SKM-1 (cell line): ENCODE data around the gene FAM72D.
"Not testable (repeated sequence)": the region's sequence is repeated elsewhere in the genome, so short reads cannot be mapped to it uniquely, and the experiment has no call there.

Experiments
- DNase-seq: peaks from one replicate; lab custom pipeline; 2025; ENCODE audit not compliant: unreplicated experiment; lab: John Stamatoyannopoulos, UW

FAM72D gene

DNA sequence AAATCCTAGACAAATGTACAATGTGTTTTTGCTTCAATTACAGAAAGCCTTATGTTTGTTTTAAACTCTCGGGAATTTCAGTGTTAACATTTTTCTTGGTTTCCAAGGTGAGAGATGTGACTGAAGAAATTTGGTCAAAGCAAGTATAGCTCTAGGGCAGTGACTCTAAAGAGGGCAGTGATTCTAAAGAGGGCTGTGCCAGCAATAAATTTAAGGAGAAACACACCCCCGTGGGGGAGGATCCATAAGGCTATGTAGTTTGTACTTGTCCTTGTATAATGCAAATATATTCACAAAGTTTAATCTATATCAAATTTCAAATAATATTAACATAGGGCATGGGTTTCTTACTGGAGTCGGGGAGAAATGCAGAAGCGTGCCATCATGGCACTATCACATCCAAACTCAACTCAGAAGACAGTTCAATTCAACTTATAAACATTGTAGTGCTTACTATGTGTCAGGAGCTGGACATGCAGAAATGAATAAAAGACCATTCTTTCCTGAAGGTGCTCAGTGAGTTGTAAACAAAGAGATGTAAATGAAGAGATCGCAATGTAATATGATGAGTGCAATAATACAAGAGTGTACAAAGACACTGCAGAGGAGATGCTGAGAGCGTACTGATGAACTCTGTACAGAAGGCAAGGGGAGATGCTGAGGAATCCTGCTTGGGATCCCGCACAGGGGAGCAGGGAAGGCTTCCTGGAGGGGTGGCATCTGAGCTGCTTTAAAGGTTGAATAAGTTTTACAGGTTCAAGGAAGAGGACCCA lies 13.1 kb upstream of the FAM72D start:
- DNase-seq: not testable (repeated sequence)

DNA sequence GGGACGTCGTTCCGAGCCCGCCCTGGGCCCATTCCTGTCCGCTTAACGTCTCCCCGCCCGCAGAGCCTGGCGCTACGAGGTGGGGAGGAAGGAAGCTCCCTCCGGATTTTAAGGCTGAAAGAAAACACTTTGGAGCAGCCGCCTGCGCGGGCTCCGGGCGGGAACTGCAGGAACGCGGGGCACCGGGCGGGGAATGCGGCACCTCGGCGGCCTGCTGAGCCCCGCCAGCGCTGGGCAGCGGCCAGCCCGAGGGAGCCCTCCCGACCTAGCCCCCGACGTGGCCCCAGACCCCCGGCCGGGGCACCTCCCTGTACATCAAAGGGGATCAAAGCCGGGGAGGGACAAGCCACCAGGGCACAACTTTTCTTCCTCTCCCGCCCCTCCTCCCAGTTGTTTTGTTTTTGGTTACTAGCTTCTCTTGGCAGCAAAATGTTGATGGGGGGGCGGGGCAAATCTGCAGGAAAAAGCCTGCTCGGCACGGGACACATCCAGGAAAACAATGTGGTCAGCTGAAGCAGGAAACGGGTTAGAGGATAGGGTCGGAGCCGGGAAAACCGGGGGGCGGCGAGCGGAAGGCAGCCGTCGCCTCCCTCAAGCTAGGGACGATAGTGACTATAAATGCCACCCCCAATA lies 2.1 kb upstream of the FAM72D start:
- not testable (repeated sequence) for DNase-seq

DNA sequence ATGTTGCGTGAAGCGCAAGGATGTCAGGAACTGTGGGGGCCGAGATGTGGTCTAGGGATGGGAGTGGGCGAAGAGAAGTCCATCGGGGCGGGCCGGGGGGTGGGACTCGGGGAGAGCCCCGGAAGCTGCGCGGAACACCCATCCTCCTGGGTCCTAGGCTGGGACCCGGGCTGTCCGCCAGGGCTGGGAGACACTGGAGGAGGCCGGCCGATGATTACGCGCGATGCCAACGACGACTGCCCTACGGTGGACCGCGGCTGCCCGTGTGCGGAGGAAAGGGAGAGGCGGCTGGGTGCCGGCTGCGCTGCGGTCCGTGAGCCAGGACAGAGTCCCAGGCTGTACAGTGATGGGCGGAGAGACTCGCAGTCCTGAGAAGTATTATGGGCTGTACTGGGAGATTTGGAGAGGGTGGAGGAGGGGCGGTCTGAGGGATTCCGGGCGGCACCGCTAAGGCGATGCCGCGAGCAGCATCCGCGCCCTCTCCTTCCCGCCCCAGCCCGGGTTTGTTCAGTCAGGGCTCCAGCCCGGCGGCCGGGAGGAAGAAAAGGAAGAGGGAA lies 1.0 kb upstream of the FAM72D start:
- DNase-seq: not testable (repeated sequence)

DNA sequence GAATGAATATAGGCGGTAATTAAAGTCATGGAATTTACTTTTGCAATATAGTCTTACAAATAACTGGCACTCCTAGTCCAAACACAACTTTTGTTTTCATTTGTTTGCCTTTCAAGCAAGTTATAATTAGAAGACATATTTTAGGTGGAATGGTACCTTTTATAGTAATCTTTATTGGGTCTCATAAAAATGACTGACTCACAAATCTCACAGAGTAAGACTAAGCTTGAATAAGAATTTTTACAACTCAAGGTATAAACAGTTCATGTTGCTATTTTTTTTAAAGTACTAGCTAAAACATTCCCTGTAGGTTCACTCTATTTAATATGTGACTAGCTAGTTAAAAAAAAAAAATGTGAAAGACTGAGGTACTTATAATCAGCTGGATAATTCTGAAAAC lies 6.0 kb downstream of the FAM72D start:
- not testable (repeated sequence) for DNase-seq

DNA sequence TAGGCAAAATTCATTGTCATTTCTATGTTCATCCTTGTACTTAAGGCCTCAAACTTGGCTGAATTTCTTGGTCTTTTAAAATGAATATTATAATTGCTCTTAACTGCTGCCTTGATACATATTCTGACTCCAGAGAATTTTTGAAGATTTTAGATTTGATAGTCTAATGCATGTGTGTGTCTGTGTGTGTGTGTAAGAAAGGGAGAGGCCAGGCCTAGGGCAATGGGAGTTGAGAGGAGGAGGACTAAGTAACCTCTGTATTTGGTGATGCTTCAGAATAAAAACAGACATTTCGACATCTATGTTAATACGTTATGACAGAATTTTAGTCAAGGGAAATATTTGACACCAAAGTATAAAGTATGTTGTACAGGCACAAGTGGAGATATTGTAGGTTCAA lies 7.5 kb downstream of the FAM72D start:
- not testable (repeated sequence) for DNase-seq

DNA sequence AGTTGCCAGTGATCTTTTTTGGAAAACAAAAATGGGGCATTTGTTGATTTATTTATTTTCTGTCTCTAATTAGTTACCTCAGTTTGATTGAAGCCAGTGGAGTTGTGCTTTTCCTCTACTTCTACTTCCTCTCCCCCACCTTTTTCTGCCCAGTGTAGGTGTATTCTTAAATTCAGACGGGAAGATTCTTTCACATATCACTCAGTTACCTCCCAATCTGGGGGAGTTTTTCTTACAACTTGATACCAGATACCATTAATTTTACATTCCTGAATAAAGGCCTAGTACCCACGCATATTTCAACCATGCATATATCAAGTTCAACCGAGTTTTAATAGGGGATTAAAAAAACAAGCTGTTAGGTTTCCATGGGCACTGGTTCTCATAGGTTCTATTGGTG lies 15.9 kb downstream of the FAM72D start:
- DNase-seq: not testable (repeated sequence)

DNA sequence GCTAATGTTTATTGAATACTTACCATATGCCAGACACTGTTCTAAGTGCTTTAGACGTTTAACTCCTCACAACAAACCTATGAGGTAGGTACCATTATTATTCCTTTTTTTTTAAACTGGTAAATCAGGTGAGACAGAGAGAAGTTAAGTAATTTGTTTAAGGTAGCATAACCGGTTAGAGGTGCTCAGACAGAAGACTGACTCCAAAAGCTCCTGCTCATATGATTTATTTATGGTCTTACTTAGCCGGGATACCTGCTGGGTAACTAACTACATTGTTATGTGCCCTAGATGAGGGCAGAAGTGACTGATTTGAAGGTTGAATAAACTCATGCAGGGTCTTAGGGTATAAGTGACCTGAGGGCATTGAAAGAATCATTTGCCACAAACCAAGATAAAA lies 16.9 kb downstream of the FAM72D start:
- not testable (repeated sequence) for DNase-seq

DNA sequence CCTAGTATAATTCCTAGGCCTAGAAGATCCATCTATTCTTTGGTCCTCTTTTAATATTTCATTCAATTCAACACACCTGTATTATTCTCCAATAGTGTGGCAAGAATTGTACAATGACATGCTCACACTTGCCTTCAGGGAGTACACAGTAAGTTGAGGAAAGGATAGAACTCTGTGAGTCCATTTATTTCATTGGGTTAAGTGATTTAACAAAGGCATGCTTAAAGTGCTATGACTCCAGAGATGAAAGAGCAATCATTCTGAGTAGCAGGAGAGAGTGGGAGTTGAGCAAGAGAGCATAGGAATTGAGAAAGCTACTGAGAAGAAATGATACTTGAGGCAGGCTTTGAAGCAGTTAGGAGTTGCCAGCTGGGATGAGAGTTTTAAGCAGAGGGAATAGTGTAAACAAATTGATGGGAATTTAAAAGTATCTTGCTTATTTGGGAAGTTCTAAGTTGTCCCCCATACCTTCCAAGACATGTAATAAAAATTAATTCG lies 18.8 kb downstream of the FAM72D start:
- not testable (repeated sequence) for DNase-seq

DNA sequence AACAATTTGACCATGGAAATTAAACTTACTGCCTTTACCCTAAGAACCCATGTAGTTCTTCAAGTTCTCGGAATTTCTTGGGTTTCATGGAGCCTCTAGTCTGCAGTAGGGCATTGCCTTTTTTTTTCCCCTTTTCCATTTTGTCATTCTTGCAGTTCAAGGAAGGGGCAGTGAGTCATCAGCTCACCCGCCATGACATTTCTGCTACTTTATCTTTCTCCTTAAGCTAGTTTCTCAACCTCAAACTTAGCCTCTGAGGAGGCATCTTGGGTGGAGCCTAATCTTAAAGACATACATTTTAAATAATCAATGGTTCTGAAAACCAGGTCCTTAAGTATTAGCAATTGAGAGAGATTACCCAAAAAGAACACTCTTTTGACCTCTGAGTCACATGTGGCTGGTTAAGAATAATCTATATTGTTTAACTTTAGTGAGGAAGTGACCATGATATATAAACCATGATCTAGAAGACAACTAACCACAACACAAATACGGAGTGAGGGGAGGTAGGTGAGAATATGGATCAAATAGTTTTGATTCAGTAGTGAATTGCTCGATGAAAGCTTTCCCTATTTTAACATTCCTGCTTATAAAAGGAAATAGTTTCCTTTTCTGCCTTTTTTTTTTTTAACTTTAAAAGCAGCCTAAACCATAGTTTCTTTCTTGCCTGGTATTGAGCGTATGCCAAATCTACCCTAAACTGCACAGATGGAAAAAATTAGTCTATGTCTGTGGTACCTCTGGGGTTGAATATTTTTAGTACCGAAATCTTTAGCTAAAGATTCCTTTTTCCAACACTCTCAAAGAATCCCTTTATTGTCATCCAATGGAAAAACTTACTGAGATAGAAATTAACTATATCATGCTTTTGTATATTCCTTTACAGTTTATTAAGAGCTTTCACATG lies 20.1 kb downstream of the FAM72D start:
- DNase-seq: not testable (repeated sequence)

DNA sequence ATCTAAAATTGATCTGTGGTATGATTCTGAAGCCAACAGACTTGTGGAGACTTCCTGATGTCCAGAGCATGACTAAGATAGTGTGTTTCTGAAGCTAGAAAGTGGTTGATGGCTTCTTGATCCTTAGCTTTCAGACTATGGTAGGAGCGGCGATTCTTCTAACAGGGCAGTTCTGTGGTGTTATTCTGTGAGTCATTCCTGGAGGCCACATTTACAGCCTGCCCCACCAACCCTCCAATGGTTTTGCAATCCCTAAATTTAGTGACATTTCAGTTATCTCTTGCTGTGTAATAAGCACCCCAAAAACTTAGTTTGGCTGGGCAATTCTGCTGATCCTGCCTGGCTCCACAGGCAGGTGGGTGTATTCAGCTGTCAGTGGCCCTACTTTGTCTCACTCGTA lies 24.1 kb downstream of the FAM72D start:
- DNase-seq: not testable (repeated sequence)

DNA sequence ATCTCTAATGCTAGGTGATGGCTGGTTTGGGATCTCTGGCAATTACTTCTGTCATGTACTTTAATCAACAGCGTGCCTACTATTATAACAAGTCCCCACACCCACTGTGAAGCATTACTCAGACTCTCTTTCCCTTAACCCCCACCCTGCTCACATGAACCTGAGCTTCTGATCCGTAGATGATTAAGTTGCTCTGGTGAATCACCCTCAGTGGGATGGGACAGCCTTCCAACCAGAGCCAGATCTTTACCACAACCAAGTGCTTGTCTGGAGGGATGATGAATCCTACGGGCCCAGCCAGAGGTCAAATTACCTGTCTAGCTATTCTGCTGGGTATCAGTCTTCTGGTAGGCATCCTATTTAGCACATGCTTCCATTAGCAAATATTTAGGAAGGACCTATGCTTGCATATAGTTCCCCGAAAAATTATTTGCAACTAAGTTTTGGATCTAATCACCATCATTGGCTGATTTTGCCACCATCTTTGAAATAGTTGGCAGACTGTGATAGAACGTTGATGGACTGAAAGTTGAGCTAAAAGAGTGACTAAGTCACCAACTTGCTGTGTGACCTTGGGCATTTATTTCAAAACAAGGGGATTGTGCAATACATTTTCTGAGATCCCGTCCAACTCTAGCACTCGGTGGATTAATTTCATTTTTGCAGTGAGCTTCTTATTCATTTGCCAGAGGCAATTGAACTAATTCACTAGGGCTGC lies 26.7 kb downstream of the FAM72D start:
- not testable (repeated sequence) for DNase-seq

DNA sequence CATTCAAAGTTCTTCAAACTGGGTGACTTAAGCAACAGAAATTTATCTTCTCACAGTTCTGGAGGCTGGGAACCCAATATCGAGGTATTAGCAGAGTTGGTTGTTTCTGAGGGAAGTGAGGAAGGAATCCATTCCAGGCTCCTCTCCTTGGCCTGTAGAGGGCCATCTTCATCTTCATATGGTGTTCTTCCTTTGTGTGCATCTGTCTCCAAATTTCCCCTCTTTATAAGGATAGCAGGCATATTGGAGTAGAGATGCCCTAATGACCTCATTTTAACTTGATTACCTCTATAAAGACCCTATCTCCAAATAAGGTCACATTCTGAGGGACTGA lies 27.3 kb downstream of the FAM72D start:
- DNase-seq: not testable (repeated sequence)

DNA sequence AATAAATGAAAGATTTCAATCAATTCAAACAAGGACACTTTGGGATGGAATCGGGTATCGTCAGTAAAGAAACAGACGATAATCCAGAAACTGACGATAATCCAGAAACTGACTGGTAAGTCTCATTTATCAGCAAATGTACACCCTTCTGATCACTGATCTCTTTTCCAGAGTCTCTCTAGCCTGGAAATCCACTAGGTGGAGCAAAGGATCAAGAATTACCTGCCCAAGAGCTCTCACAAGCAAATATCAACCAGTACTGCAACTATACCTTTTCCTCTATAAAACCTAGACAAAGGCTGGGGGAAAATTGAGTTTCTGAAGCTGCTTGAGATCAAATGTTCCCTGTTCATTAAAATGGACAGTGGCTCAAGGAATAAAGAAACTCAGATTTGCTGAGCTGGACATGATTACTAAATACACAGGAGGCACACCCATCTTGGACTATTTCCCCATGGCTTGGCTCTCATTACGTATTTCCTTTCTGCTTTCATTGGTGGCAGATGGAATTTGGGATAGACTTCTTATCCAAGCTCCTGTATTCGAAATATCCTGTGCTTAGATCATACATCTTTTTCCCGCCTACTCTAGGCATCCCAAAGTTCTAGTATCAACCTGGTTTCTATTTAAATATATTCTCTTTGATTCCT lies 28.3 kb downstream of the FAM72D start:
- DNase-seq: not testable (repeated sequence)

DNA sequence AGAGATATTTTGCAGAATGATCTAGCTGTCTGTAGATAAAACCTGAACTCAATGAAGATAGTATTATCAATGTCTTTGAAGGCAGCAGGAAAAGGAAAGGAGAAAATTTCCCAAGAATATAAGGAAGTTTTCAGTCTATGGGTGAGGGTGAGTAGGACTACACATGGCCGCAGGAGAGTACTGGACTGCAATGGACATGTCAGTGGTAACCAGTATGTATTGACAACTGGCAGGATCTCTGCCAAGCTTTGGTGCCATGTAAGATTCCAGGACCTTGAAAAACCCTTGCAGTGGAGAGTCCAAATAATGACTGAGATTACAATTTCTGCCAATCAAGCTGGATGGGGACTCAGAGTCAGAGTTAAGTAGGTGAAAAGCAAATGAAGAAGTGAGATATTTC lies 29.3 kb downstream of the FAM72D start:
- not testable (repeated sequence) for DNase-seq

DNA sequence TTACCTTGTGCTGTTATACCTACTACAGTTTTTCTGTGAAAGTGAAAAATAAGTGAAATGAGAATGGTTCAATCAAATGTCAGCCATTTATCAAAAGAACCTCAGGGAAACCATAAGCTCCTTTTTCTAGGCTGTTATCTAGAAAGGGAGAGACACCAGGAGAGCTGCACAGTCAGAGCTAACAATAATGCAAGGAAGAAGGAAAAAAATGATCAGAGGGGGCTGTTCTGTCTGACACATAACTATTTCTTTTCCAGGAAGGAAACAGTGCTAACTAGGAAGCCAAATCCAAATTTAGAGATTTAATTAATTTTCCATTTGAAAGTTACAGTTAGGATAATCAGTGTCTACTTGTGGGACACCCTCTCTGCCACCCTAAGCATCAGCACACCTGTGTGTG lies 31.4 kb downstream of the FAM72D start:
- not testable (repeated sequence) for DNase-seq

DNA sequence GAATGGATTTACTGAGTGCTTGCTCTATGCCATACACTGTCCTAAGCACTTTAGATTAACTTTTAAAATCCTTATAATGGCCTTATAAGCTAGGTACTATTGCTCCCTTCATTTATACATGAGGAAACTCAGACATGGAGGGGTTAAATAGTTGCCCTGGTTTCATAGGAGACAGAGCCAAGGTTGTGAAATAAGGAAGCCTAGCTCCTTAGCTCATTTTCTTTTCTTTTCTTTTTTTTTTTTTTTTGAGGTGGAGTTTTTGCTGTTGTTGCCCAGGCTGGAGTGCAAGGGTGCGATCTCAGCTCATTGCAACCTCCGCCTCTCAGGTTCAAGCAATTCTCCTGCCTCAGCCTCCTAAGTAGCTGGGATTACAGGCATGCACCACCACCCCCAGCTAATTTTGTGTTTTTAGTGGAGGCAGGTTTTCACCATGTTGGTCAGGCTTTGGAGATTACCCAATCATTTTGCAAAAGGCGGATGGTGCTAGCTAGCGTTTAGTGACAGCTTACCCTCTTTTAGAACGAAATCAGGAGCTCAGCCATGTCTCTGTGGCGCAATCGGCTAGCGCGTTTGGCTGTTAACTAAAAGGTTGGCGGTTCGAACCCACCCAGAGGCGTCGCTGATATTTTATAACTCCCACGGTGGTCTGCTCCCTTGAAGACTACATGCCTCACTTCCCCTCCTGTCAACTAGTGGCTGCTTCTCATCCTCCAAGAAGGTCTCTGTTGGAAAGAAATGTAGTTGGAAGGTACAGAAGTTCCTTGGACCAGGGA lies 33.1 kb downstream of the FAM72D start:
- DNase-seq: not testable (repeated sequence)

DNA sequence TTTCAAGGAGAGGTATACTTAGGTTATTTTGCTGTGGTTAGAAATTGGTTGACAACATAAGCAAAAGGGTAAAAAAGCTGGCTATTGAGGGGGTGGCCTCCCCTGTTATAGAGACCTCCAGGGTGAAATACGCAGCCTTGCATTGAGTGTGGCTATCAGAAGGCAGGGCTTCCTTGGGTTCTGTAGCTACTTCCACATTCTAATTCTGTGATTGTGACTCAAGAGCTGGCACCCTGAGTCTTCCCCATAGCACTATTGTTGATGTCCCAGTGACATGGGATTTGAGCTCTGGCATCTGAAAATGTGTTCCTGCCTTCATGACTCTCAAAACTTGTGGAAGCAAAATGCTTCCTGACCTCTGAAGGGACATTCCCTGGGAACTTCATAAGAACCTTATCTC lies 38.7 kb downstream of the FAM72D start:
- not testable (repeated sequence) for DNase-seq

DNA sequence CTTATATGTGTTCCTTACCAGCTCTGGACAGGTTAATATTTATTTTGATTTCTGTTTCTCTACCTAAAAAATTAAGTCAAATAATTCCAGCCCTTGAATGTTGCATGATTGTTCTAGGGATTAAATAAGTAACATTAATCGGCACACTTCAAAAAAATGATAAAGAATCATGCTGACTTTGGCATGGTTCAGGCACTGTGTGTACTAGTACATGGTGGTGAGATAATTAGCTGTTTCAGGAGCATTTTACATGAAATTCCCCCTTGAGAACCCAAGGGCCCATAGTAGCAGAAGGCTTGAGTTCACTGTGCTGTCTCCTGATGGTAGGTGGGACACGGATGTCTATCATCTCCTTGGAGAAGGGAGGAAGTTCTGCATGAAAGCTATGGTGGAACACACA lies 44.8 kb downstream of the FAM72D start:
- not testable (repeated sequence) for DNase-seq

DNA sequence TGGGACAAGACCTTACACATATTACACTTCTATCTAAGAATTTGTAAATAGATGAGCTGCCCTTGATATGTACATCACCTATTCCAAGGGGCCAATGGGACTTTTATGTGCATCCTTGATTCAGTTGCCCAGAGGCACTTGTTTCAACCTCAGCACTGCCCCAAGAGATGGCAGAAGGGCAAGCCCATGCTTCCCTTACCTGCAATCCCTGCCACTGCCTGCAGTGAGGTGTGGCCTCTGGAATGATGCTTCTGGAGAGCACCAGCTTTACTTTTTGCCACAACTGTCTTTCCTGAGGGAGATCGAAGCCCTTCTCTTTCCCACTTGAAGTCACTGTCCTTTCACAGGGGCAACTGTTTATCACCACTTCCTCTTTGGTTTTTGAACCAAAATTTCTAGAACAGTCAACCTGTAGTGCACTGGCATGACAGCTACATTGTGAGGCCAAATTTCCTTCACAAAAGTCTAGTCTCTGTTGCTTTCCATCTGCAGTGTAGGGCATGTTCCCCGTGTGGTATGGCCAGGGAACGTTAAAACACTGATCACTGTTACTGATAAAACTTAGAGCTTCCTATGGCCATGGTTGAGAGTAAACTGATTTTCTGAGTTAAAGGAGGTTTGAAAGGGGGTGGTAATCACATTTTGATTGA lies 48.6 kb downstream of the FAM72D start:
- not testable (repeated sequence) for DNase-seq
